HG03280 (cell line): ENCODE measurements around the gene SNX14.

ENCODE experiments used
- ATAC-seq: cut with Tn5 transposase; IDR thresholded peaks from one replicate; pipeline ENCODE4 v1.9.1; 2021; ENCODE audit warnings: mild to moderate bottlenecking, moderate library complexity; ENCODE audit not compliant: unreplicated experiment

SNX14 gene

DNA sequence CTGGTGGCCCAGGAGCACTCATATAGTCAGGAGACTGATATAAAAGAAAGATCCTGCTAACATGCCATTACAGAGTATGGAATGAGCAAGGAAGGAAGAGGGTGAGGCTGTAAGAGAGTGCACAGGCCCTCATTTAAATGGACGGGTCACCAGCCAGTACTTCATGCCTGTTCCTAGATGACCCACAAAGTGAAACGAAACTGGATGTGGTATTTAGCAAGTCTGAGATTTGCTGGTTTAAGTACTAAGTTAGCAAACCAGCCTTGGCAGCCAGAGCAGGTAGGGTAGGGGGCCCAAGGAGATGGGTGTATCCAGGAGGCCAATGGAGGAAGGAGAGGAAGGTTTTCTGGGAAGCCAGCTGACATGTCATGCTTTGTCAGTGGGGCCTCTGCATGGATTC lies 127.9 kb downstream of the SNX14 start:
- ATAC-seq, result peak; percentile 39

DNA sequence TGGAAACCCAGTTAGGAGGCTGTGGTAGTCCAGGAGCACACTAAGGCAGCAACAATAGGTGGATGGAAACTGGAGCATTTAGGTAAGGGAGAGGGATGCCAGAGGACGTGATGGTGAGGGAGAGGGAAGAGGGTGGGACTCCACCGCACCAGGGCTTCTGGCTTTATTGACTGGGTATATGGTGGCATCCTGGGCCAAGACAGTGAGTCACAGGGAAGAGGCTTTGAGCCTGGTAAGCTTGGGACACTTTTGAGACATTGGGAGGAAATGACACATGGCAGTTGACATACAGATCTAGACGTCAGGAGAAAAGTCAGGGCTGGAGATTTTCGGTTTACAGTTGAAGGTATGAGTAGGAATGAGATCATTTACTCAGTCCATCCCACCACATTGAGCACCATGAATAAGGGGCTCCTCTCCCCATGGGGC lies 128.9 kb downstream of the SNX14 start:
- ATAC-seq, result no peak

- no peak for ATAC-seq
Observed at GRCh38 chr6:85464260-85464644, 129.4 kb downstream of the SNX14 start.

GRCh38 chr6:85463621-85464259 lies 129.9 kb downstream of the SNX14 start:
- no peak for ATAC-seq

- ATAC-seq, result no peak
Observed at GRCh38 chr6:85462673-85463072, 131.0 kb downstream of the SNX14 start.

- ATAC-seq, result peak; percentile 11
Observed at GRCh38 chr6:85461798-85462170, 131.9 kb downstream of the SNX14 start.

DNA sequence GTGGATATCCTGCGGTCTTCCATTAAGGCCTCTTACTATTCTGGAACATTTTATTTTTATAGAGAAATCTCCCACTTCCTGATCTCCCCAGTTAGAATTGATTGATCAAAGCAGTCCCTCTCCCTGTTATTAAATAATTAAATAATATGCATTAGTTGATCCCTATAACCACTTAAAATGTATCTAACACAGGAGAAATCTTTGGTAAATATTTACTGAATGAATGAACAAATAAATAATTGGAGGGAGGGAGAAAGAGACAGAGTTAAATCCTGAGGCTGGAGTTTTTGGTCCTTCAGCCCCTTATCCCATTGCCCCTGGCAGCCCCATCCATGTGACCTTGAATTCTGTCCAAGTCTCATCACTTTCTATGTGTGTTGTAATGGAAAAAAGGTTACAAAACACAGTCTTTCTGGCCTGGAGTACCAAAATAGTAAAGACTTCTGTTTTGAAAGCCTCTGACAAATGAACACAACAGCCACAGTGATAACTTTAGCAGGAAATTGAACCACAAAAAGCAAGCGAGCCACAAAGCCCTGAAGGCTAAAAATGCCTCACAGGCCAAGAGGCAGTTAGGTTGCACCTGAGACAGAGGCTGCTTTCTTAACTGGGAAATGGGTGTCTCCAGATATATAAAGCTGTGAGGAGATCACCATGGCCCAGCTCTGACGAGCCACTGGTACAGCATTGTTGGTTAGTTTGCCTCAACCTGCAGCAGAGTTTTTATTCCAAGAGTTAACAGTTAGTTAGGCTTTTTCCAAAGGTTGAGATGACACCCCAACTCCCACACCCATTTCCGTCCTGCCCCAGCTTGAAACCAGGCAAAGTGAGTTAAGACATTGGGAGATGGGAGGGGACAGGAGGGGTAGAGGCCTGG lies 132.5 kb downstream of the SNX14 start:
- ATAC-seq, result peak; percentile 76

DNA sequence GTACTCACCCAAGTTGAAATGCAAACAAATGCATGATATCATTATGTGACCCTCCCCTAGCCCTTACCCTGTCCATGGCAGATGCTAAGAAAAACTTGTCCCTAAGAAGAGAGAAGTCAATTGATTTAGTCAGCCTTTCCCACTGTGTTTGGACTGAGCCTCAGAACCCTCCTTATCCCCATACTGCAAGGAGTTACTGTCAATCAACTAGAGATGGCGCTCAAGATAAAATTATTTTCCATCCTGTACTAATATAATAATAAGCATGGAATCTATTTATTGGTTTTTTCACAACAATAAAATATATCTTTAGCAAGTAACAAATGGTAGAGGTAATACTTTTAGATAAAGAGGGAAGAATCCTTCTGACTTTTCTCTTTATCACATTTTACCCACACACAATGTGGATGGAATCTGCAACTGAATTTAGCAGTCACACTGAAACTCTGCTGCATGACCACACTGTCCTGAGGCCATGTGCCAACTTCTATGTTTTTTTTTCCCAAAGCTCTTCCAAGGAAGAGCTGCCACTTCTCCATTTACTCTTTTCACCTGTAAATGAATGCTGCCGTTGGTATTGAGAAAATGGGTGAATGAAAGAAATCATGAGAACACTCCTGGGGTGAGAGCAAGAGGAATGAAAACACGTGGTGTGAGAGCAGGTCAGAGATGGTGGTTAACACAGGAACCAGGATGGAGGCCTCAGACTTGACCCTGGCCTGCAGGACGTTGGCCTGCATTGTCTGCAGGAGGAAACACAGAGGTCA lies 133.3 kb downstream of the SNX14 start:
- ATAC-seq, result no peak

DNA sequence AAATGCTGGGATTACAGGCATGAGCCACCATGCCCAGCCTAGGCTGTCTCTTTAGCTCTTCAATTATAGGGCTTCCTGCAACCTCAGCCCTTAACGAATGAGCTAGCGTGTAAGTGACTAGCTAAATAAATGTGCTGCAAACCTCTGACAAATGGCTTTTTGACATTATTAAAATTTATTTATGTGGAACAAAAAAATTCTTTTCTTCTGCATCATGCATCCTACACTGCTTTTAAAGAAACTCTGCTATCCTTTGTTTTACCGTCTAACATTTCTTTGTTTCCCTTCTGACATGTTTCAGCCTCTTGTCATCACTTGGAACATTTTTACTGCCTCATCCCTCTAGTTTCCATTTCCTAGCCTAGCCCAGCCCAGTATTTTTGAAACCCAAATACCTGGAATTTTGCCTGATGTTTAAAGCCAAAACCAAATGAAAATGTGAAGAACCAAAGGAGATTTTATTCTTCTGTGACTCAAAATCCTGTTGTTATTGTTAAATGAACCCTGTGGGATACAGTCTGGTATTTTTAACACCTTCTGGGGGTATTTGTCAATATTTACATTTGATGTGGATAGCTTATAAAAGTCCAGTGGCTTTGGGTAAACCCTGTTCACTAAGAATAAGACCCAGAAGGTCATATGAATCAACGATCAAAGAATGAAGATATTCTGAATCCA lies 134.3 kb downstream of the SNX14 start:
- no peak for ATAC-seq

GRCh38 chr6:85458782-85459181 lies 134.9 kb downstream of the SNX14 start:
- no peak for ATAC-seq

DNA sequence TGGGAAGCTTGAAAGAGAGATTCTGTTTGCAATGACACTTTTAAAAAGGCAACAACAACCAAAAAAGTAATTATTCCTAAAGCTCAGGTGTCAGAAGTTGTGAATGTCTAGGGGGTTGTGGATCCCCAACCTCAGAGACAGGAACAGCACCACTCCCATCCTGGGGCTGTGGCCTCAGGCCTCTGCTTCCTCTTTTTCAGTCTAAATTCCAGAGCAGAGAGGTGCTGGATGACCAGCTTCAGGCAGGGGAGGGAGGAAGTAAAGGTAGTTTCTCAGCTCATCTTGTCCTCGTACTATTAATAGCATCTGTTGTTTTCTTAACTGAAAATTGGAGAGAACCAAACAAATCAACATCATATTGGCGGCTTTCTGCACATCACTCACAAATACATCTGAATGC lies 135.5 kb downstream of the SNX14 start:
- ATAC-seq, result no peak

DNA sequence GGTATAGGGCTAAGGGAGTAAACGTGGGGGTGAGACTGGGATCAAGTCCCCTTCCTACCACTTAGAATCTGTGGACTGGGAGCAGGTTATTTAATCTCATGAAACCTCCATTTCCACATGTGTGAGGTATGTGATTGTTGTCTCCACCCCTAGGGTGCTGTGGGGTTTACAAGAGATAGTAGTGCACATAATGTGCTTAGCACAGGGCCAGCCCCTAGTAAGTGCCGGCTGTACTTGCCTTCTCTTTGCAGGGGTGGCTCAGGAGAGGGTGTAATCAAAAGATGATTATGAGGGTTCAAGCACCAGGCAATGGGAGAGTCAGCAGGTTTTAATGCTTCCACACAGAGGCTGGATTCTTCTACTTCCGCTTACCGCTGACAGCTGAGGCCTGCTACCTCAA lies 136.9 kb downstream of the SNX14 start:
- ATAC-seq, result no peak
